MM.1S (cell line): Measurements from ENCODE around the gene DNM1.

Source experiments
- DNase-seq: peaks from one replicate; pipeline ENCODE4 v3.0.0-alpha.2; 2015
- H2AFZ ChIP-seq: fragments of 300-600 bp; sonication (generic); 2 replicates; pipeline ENCODE4 v1.6.0; 2016; ENCODE audit warnings: antibody characterized with exemption, low read length
- H3F3A ChIP-seq: fragments of 300-600 bp; sonication (generic); 2 replicates; pipeline ENCODE4 v1.6.1; 2016; ENCODE audit warnings: mild to moderate bottlenecking, antibody characterized with exemption, low read length, moderate library complexity, mixed read lengths; ENCODE audit not compliant: insufficient read depth
- H3K27ac ChIP-seq: fragments of 300-600 bp; sonication (generic); 2 replicates; pipeline ENCODE4 v1.5.1; 2016; ENCODE audit warnings: mild to moderate bottlenecking, low read length
- H3K27me3 ChIP-seq: fragments of 300-600 bp; sonication (generic); replicated peaks from 2 replicates; pipeline ENCODE4 v1.6.0; 2016; ENCODE audit warnings: low read length; ENCODE audit not compliant: insufficient read depth
- H3K36me3 ChIP-seq: fragments of 300-600 bp; sonication (generic); replicated peaks from 2 replicates; pipeline ENCODE4 v1.6.1; 2016; ENCODE audit warnings: mild to moderate bottlenecking, low read length, mixed read lengths; ENCODE audit not compliant: insufficient read depth
- H3K4me1 ChIP-seq: fragments of 300-600 bp; sonication (generic); 2 replicates; pipeline ENCODE4 v1.6.1; 2016; ENCODE audit warnings: low read length, mixed read lengths
- H3K4me2 ChIP-seq: fragments of 300-600 bp; sonication (generic); 2 replicates; pipeline ENCODE4 v1.6.0; 2016; ENCODE audit warnings: low read depth, low read length
- H3K4me3 ChIP-seq: fragments of 300-600 bp; sonication (generic); 2 replicates; pipeline ENCODE4 v1.5.1; 2016; ENCODE audit warnings: low read length, mixed read lengths
- H3K79me2 ChIP-seq: fragments of 300-600 bp; sonication (generic); 2 replicates; pipeline ENCODE4 v1.6.1; 2016; ENCODE audit warnings: mixed run types, low read length, mixed read lengths
- H3K9ac ChIP-seq: fragments of 300-600 bp; sonication (generic); 2 replicates; pipeline ENCODE4 v1.6.1; 2016; ENCODE audit warnings: low read length, mixed read lengths
- H3K9me2 ChIP-seq: fragments of 300-600 bp; sonication (generic); replicated peaks from 2 replicates; pipeline ENCODE4 v1.6.1; 2016; ENCODE audit warnings: mild to moderate bottlenecking, low read length, mixed read lengths; ENCODE audit not compliant: insufficient read depth
- H3K9me3 ChIP-seq: fragments of 300-600 bp; sonication (generic); replicated peaks from 2 replicates; pipeline ENCODE4 v1.6.1; 2016; ENCODE audit warnings: mild to moderate bottlenecking, low read length, mixed read lengths; ENCODE audit not compliant: insufficient read depth
- H4K20me1 ChIP-seq: fragments of 300-600 bp; sonication (generic); 2 replicates; pipeline ENCODE4 v1.6.1; 2016; ENCODE audit warnings: mild to moderate bottlenecking, low read length, moderate library complexity, mixed read lengths; ENCODE audit not compliant: insufficient read depth
- EZH2 ChIP-seq: fragments of 300-600 bp; sonication (generic); optimal IDR thresholded peaks from 2 replicates; pipeline ENCODE3; 2017; ENCODE audit warnings: low read depth, mild to moderate bottlenecking, antibody characterized with exemption, low read length, mixed read lengths
- EZH2phosphoT487 ChIP-seq: fragments of 300-600 bp; sonication (generic); IDR thresholded peaks from 2 replicates; pipeline ENCODE4 v1.6.1; 2018; ENCODE audit warnings: antibody characterized with exemption, low read length
- TF ChIP-seq, protein P1 (sequence below): fragments of 300-600 bp; sonication (generic); IDR thresholded peaks from 2 replicates; pipeline ENCODE4 v1.5.1; 2016; ENCODE audit warnings: antibody characterized with exemption, low read length, mixed read lengths

The DNM1 gene

DNA sequence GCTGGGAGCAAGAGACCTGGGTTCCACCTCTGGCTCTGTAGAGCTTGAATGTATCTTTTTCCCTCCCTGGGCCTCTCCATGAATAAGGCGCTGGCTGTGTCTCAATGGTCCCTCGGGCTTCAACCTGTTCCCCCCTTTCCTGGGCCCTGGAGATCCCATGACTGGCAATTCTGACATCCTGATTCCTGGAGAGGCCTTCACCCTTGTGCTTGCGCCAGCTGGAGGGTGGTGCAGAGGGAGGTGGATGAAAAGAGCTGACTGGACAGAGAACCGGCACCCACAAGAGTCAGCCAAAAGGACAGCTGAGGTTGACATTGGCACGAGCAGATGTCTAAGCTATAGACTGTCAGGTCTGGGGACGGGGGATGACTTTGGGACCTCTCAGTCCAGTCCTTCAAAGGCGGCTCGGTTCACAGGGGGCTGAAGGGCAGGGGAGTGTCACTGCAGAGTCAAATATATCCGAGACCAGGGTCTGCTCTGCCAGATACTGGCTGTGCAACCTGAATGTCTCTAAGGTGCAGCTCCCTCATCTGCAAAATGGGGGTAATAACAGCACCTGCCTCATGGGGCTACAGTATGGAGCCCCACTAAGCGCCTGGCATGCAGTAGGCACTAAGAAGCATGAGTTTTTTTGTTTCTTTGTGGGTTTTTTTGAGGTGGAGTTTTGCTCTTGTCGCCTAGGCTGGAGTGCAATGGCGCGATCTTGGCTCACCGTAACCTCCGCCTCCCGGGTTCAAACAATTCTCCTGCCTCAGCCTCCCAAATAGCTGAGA, 13.8 kb downstream of the DNM1 start:
- H3K9ac ChIP-seq = no peak overlapping the region
- no peaks in the 10 kb centered on the region for H3K79me2 ChIP-seq
- H3K4me2 ChIP-seq = no peak overlapping the region
- no peaks in the 10 kb centered on the region for H3F3A ChIP-seq
- peaks cover 30% of the 10 kb centered on the region for H3K27me3 ChIP-seq
- H4K20me1 ChIP-seq = no peaks in the 10 kb centered on the region
- no peak overlapping the region for H3K4me3 ChIP-seq
- no peak overlapping the region for H2AFZ ChIP-seq
- H3K27ac ChIP-seq = no peak overlapping the region
- no peak for DNase-seq
- H3K9me2 ChIP-seq = no peaks in the 10 kb centered on the region
- no peaks in the 10 kb centered on the region for H3K9me3 ChIP-seq
- TF ChIP-seq EZH2 (no peak), EZH2phosphoT487 (no peak)
- TF ChIP-seq, protein P1, sequence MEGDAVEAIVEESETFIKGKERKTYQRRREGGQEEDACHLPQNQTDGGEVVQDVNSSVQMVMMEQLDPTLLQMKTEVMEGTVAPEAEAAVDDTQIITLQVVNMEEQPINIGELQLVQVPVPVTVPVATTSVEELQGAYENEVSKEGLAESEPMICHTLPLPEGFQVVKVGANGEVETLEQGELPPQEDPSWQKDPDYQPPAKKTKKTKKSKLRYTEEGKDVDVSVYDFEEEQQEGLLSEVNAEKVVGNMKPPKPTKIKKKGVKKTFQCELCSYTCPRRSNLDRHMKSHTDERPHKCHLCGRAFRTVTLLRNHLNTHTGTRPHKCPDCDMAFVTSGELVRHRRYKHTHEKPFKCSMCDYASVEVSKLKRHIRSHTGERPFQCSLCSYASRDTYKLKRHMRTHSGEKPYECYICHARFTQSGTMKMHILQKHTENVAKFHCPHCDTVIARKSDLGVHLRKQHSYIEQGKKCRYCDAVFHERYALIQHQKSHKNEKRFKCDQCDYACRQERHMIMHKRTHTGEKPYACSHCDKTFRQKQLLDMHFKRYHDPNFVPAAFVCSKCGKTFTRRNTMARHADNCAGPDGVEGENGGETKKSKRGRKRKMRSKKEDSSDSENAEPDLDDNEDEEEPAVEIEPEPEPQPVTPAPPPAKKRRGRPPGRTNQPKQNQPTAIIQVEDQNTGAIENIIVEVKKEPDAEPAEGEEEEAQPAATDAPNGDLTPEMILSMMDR = no peak
- H3K36me3 ChIP-seq = no peaks in the 10 kb centered on the region
- H3K4me1 ChIP-seq = peaks cover 4% of the 10 kb centered on the region; the same call in 1 of the 2 replicates

DNA sequence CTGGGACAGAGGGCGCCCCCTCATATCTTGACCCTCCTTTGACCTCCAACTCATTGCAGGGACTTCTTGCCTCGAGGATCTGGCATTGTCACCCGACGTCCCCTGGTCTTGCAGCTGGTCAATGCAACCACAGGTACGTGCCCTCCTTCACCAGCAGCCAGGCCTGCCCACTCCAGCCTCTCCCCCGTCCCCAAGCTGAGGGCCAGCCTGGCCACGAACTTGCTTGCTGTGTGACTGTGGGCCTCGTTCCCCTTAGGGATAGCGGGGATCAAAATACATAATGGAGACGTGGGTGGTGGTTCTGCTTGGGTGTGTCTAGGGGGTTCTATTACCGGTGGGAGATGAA, 15.0 kb downstream of the DNM1 start:
- Histone ChIP-seq H3K9me2 (no peaks in the 10 kb centered on the region), H3F3A (no peaks in the 10 kb centered on the region), H4K20me1 (no peaks in the 10 kb centered on the region), H3K27ac (no peak overlapping the region), H3K4me3 (peak overlapping the region; percentile 62), H3K4me1 (peaks cover 4% of the 10 kb centered on the region; the same call in 1 of the 2 replicates), H3K4me2 (peak overlapping the region; percentile 84), H3K36me3 (no peaks in the 10 kb centered on the region), H3K27me3 (peaks cover 31% of the 10 kb centered on the region), H2AFZ (peak overlapping the region; percentile 84), H3K79me2 (no peaks in the 10 kb centered on the region), H3K9me3 (no peaks in the 10 kb centered on the region), H3K9ac (peak overlapping the region; percentile 9; the same call in 1 of the 2 replicates)
- no peak for TF ChIP-seq EZH2
- TF ChIP-seq, protein P1 = no peak
- TF ChIP-seq EZH2phosphoT487 = no peak
- no peak for DNase-seq

DNA sequence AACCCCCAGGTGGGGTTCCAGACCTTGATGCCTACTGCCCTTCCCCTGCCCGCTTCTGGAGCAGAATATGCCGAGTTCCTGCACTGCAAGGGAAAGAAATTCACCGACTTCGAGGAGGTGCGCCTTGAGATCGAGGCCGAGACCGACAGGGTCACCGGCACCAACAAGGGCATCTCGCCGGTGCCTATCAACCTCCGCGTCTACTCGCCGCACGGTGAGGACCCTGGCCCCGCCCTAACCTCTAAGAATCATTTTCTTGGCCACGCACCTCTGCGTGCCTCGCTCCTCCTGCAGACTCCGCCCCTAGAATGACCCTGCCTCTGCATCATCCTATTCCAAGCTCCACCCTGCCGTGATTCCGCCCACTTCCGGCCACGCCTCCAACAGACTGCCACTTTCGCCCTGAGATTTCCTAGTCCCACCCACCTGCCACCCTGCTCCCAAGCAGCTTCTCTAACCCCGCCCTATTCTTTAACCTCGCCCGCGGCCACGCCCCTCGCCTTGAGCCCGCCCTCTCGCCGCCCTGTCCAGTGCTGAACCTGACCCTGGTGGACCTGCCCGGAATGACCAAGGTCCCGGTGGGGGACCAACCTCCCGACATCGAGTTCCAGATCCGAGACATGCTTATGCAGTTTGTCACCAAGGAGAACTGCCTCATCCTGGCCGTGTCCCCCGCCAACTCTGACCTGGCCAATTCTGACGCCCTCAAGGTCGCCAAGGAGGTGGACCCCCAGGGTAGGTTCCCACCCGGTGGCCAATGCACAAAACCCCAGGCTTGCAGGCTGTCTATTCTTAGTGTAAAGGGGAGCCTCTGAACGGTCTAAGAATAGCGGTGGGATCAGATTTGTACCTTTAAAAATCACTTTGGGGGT, 15.6 kb downstream of the DNM1 start:
- Histone ChIP-seq H3K4me3 (peak overlapping the region; percentile 62), H3K36me3 (no peaks in the 10 kb centered on the region), H3K4me2 (peak overlapping the region; percentile 84), H3K9ac (peak overlapping the region; percentile 9; the same call in 1 of the 2 replicates), H3K27me3 (peaks cover 35% of the 10 kb centered on the region), H3F3A (no peaks in the 10 kb centered on the region), H2AFZ (peak overlapping the region; percentile 84), H3K9me3 (no peaks in the 10 kb centered on the region), H3K79me2 (no peaks in the 10 kb centered on the region), H3K9me2 (no peaks in the 10 kb centered on the region), H4K20me1 (no peaks in the 10 kb centered on the region), H3K4me1 (peaks cover 4% of the 10 kb centered on the region; the same call in 1 of the 2 replicates), H3K27ac (no peak overlapping the region)
- TF ChIP-seq, protein P1 = no peak
- TF ChIP-seq EZH2 = no peak
- peak; percentile 96 for DNase-seq
